NCI-H82 treated with DMSO at 0.1 percent for 48 hours (cell line): ENCODE data around the gene ZNF516.

Experiments used
- DNase-seq: peaks from one replicate; lab custom pipeline; 2025; ENCODE audit not compliant: unreplicated experiment; lab: John Stamatoyannopoulos, UW

ZNF516 gene

GRCh38 chr18:76491776-76492668 lies 3.0 kb downstream of the ZNF516 start:
- DNase-seq = no peak

DNA sequence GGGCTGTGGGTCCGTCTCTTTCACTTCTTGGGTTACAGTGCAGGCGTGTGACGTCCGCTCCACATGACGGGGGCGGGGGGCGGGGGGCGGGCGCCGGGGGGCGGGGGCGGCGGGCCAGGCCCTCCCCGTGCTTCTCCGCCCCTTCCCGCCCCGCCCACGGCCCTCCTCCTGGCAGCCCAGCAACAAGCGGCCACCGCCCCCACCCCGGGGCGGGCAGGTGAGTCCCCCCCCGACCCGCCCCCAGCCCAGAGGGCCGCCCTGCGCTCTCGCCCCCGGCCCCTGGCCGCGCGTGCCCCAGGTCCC lies 3.6 kb downstream of the ZNF516 start:
- DNase-seq = peak; percentile 28

DNA sequence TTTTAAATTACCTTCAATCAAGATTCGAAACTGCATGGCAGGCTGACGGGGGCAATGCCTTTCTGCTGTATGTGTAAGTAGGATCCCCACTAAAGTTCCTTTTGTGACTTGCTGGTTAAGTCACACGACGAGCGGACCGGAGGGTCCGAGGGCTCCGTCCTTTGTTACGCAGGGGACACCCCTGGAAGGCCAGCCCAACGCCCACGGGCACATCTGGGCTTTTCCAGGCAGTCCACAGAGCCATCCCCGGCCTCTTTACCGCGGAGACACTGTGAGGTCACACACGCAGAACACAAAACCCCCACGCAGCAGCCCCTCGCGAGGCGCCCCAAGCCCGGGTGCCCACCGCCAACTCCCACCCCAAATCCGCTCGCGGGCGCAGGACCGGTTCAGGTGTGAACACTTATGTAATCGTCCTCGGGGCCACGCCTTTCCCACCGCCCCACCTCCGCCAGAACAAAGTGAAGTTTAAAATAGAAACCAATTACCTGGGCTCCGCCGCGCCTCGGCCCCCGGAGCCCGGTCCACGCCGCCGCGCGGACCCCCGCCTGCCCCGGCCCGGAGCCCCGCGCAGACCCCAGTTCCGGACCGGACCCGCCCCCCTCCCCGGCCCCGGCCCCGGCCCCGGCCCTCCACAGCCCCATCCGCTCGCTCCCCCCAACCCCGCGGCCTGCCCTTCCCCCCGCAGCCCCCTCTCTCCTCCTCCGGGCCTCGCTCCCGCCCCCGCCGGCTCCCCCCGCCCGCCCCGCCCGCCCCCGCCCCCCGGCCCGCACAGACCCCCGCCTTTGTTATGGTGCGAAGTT lies 4.2 kb downstream of the ZNF516 start:
- no peak for DNase-seq

GRCh38 chr18:76490033-76490432 lies 5.0 kb downstream of the ZNF516 start:
- no peak for DNase-seq

DNA sequence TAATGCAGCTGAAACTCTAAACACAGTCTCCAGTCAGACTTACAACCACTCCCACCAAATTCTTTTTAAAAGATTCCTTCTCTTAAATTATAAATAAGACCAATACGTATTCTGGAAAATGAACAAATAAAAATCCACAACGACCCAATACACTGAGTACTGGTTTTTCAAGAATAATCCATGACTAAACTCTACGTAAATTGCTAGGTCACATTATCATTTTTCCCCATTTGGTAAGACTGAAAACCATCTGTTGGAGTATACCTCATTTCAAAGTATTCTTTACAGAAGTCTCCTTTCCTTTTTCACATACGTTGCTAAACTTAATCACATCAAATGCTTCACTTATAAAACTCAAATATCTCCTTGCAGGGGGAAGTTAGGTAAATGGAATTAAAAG lies 6.0 kb downstream of the ZNF516 start:
- DNase-seq = no peak

DNA sequence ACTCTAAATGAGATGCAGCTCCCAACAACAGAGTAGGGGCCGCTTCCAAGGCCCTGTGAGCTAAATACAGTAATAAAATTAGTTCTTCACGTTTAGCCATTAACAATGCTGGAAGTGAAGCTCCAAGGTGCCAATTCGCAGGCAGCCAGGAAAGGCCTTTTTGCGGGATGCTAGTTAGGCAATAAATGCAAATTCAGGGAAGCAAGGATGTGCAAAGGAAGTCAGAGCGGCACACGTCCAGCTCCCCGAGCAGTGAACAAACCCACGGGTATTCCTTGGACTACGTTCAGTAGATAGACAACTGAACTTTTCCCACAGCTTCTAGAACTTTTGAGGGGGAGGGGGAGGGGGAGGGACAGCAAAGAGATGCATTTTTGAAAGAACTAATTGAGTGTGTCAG lies 6.9 kb downstream of the ZNF516 start:
- DNase-seq = no peak

- peak; percentile 24 for DNase-seq
Observed at GRCh38 chr18:76487782-76488181, 7.3 kb downstream of the ZNF516 start.

GRCh38 chr18:76487070-76487469 lies 8.0 kb downstream of the ZNF516 start:
- DNase-seq = no peak

DNA sequence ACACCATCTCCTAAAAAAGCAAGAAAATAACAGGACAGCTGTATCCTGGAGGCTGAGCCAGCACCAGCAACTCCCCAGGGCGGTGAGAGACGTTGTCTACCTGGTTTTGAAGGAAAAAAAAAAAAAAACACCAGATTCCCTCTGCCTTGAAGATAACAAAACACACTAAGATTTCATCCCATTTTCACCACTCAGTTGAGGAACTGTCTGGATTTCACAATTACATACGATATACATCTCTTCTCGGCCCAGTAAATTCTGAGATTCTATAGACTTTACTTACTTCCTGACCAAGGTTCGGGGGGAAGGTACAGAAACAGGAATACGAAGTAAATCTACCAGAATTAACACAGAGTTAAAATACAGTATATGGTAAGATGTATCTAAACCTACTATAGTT lies 8.5 kb downstream of the ZNF516 start:
- peak; percentile 7 for DNase-seq

DNA sequence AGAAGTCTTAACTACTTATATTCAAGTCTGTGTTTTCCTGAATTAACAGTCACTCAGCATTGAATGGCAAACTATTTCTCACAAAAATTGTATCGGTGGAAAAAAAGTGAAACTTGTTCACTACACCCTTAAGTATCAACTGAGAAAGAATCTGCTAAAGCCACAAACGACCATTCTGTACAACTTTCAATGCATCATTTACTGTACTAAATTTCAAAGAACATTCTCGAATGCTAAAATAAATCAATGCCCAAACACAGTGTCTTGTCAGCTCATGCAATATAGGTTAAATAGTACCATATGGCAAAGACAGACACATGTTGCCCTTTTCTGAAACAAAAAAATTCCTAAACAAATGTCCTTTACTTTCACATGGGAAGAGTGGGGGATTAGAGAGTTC lies 9.0 kb downstream of the ZNF516 start:
- DNase-seq = no peak

- DNase-seq = peak; percentile 66
Observed at GRCh38 chr18:76484749-76485387, 10.2 kb downstream of the ZNF516 start.

DNA sequence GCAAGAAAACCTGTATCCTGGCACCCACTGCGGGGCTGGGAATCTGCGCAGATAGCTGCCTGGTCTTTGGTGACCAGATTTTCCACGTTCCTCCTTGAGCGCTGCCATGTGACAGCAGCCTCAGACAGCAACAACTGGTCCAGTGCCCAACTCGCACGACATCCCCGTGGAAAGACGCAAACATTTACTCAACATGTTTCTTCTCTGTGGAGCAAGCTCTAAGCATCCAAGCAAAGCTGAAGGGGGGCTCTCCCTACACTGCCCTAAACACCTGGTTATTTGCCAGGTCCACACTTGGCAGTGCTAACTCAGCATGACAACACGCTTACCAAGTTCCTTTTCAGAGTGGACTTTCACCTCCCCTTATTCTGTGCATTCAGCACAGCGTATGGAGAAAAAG lies 11.3 kb downstream of the ZNF516 start:
- no peak for DNase-seq

GRCh38 chr18:76482971-76483691 lies 11.9 kb downstream of the ZNF516 start:
- no peak for DNase-seq

DNA sequence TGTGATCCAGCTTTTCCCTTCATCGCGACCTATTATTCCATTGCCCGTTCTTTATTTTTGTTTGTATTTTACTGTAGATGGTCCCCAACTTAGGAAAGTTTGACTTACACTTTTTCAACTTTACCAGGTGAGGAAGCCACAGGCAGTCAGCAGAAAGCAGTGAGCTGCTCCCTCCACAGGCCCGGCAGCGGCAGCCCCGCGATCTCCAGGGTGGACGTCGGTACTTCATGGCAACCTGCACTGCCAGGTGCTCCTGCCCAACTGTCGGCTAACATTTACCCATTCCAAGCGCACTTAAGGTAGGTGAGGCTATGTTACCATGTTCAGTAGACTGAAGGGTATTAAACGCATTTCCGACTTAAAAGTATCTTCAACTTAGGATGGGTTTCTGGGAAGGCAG lies 12.8 kb downstream of the ZNF516 start:
- DNase-seq = no peak

GRCh38 chr18:76480913-76481312 lies 14.1 kb downstream of the ZNF516 start:
- no peak for DNase-seq

- DNase-seq = no peak
Observed at GRCh38 chr18:76479351-76480238, 15.4 kb downstream of the ZNF516 start.

DNA sequence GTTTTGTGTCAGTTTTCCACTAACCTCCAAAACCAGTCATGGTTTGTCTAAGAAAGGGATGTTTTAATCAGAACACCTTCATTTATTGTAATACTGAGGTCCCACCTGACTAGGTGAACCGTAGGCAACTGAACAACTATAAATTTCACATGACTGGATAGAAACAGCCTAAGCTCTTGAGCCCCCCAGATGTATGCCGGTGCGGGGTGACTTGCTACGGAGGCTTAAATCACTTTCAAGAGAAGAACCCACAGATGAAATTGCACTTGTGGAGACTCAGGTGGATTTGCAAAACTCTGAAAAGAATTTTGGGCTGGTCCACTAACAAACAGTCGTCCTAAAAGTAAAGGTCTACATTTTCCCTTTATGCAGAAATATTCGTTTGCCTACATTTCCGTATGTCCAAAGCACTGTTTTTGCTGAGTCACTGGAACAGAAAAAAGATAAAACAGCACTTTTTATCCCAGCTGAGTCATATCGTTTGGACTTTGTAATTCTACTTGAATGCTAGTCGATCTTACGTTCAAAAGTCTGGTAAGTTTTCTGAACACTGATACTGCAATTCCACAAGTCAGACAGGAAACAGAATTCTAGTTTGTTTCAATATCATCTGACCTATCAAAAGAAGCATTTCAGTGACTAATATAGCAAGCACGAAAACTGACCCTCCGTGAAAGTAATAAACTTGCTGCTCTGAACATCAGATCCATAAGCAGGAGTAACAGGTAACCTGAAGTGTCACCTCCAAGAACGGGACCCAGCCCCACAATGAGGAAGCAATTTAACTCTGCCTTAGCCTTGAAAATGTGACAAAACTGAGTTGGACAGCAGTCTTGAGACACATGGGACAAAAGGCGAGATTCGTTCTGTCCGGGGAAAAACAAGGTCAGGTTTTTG lies 18.1 kb downstream of the ZNF516 start:
- no peak for DNase-seq

GRCh38 chr18:76475450-76476194 lies 19.4 kb downstream of the ZNF516 start:
- DNase-seq = no peak

DNA sequence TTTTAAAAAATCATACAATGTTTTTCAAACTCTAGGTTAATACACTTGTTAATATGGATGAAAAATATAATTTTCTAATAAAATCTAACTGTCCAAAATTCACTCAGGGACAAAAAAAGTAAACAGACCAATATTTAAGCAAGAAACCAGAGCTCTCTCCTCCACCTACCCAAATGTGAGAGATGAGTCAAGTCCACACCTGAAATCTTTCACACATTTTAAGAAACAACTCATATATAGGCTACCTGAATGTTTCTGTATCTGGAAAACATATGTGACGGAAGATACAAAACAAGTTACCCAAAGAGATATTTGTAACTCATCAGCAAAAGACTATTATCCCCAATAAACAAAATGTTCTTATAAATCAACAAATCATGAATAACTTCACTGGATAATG lies 20.2 kb downstream of the ZNF516 start:
- no peak for DNase-seq
